Thyroid gland (tissue), 4 donors: ENCODE measurements around the gene PCDHA8.
A peak's percentile ranks its signal among the peaks of the same experiment; 100 is the strongest.

Source experiments
- POLR2A ChIP-seq, 2 donors: fragments of 450-650 bp; IDR thresholded peaks; one replicate each; pipeline ENCODE4 v1.6.1; 2017; ENCODE audit warnings: antibody characterized with exemption in 2 of 2, mild to moderate bottlenecking in 2 of 2, moderate library complexity in 1 of 2
- TF ChIP-seq, protein P1 (sequence below), 6 experiments: fragments of 200-600 bp in 3 of 6; fragments of 450-650 bp in 3 of 6; sonication (generic) in 3 of 6; IDR thresholded peaks; one replicate each; pipeline ENCODE4 v1.5.1; 2016 to 2019; ENCODE audit warnings: antibody characterized with exemption in 6 of 6, mild to moderate bottlenecking in 2 of 6, inconsistent platforms in 1 of 6, moderate library complexity in 1 of 6

DNA sequence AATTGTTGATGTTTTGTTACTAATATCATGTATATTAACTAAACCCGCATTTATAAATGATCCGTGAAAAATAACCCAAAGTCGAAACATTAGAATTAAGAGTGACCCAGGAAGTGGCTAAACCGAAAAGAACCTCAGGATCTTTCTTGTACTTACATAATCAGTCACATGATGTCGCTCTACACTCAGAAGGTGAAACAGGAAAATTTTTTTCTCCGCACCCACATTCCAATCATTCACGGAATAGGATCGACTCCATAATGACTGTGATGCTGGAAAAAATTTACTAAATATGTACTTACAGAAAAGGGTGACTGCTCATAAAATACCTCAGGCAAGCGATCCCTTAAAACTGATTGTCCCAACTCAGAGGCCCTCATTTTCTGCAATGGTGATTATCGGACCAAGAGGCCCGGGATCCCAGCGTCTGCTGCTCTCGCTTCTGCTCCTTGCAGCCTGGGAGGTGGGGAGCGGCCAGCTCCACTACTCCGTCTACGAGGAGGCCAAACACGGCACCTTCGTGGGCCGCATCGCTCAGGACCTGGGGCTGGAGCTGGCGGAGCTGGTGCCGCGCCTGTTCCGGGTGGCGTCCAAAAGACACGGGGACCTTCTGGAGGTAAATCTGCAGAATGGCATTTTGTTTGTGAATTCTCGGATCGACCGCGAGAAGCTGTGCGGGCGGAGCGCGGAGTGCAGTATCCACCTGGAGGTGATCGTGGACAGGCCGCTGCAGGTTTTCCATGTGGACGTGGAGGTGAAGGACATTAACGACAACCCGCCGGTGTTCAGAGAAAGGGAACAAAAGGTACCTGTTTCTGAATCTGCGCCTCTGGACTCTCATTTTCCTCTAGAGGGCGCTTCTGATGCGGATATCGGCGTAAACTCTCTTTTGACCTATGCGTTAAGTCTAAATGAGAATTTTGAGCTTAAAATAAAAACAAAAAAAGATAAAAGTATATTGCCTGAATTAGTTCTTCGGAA, 34.4 kb downstream of the PCDHA8 start, which contains the start of gene PCDHA12:
- TF ChIP-seq, protein P1, sequence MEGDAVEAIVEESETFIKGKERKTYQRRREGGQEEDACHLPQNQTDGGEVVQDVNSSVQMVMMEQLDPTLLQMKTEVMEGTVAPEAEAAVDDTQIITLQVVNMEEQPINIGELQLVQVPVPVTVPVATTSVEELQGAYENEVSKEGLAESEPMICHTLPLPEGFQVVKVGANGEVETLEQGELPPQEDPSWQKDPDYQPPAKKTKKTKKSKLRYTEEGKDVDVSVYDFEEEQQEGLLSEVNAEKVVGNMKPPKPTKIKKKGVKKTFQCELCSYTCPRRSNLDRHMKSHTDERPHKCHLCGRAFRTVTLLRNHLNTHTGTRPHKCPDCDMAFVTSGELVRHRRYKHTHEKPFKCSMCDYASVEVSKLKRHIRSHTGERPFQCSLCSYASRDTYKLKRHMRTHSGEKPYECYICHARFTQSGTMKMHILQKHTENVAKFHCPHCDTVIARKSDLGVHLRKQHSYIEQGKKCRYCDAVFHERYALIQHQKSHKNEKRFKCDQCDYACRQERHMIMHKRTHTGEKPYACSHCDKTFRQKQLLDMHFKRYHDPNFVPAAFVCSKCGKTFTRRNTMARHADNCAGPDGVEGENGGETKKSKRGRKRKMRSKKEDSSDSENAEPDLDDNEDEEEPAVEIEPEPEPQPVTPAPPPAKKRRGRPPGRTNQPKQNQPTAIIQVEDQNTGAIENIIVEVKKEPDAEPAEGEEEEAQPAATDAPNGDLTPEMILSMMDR (IDR thresholded peaks at IDR 0.05): peak; percentile 14 to 52 (median 34)
- TF ChIP-seq POLR2A (IDR thresholded peaks at IDR 0.05): no peak
